Stomach (tissue), 9 donors: ENCODE data around the gene FHAD1. TPM values are rescaled to one million over a fixed set of nuclear protein-coding genes. Genes with fewer than 3 reads are reported as not detected.

ENCODE experiments used
- DNase-seq, 2 donors: peaks; one replicate each; pipeline versions ENCODE4 v3.0.0 to v3.0.0-alpha.2; 2013 to 2019
- H3K27ac ChIP-seq, 5 donors: fragments of 200-600 bp in 4 of 5; sonication (generic) in 4 of 5; one replicate each; pipeline ENCODE4 v1.5.1; 2013 to 2019; ENCODE audit warnings: mild to moderate bottlenecking in 1 of 5, moderate library complexity in 1 of 5
- H3K27me3 ChIP-seq, 3 donors: fragments of 200-600 bp; sonication (generic); one replicate each; pipeline ENCODE4 v1.5.1; 2017 to 2019; ENCODE audit warnings: mixed run types in 1 of 3
- H3K36me3 ChIP-seq, 4 donors: fragments of 200-600 bp; sonication (generic); 1 replicate in 3 of 4; 2 replicates in 1 of 4; pipeline ENCODE4 v1.5.1; 2016 to 2019
- H3K4me1 ChIP-seq, 4 donors: fragments of 200-600 bp; sonication (generic); one replicate each; pipeline ENCODE4 v1.5.1; 2016 to 2019
- H3K4me3 ChIP-seq, 4 donors: fragments of 200-600 bp; sonication (generic) in 3 of 4; one replicate each; pipeline ENCODE4 v1.5.1; 2016 to 2019; ENCODE audit warnings: mild to moderate bottlenecking in 1 of 4
- H3K9me3 ChIP-seq, 4 donors: fragments of 200-600 bp; sonication (generic); one replicate each; pipeline ENCODE4 v1.5.1; 2016 to 2019
- CTCF ChIP-seq, 7 experiments: fragments of 450-650 bp in 4 of 7; fragments of 200-600 bp in 3 of 7; sonication (generic) in 3 of 7; IDR thresholded peaks; one replicate each; pipeline ENCODE4 v1.5.1; 2016 to 2019; ENCODE audit warnings: antibody characterized with exemption in 7 of 7, control low read depth in 2 of 7, mild to moderate bottlenecking in 1 of 7
- EP300 ChIP-seq: sonication (generic); formaldehyde crosslinking; IDR thresholded peaks from one replicate; pipeline ENCODE4 v1.6.1; 2017; ENCODE audit warnings: antibody characterized with exemption
- POLR2A ChIP-seq, 4 donors: fragments of 450-650 bp; IDR thresholded peaks; one replicate each; pipeline ENCODE4 v1.6.1; 2016; ENCODE audit warnings: antibody characterized with exemption in 4 of 4, control low read depth in 2 of 4, mild to moderate bottlenecking in 1 of 4, moderate library complexity in 1 of 4
- POLR2AphosphoS5 ChIP-seq, 3 donors: sonication (generic); formaldehyde crosslinking; IDR thresholded peaks; one replicate each; pipeline ENCODE4 v1.6.1; 2016; ENCODE audit warnings: antibody characterized with exemption in 3 of 3
- WGBS, 5 donors: extraction: QIAGEN DNeasy Blood & Tissue Kit in 3 of 5; methylation state at CpG; one replicate each; pipeline versions ENCODE4 v1.1.5 to v1.1.7; 2013 to 2018; 5-methylcytosine and 5-hydroxymethylcytosine counted together
- intact Hi-C: fragments of 100-400 bp; cut with DNase I; formaldehyde crosslinking; loops from one replicate; pipeline ENCODE4 v1.15.1; 2023; ENCODE audit warnings: low total_unique reads
- polyA plus RNA-seq, 3 donors: library from polyadenylated mRNA; stranded (reverse); fragments of 200-250 nt; gene quantifications; one replicate each; pipeline ENCODE4 v1.2.3, GENCODE V29; 2013
- total RNA-seq, 5 donors: library from RNA; depleted of rRNA; stranded (reverse); fragments of >200 nt; gene quantifications; one replicate each; pipeline versions ENCODE4 v1.1.0 to v1.2.3, GENCODE V29; 2014 to 2016
- donor health status: healthy with polysubstance abuse.
- donor health status: Bipolar disorder and iron deficiency.
- donor health status: healthy.

FHAD1 gene
- total and polyA plus RNA-seq, 8 donors = 0.38 to 5.1 (median 1.4) TPM; not detected in 2

GRCh38 chr1:15330028-15330427, 83.0 kb downstream of the FHAD1 start:
- Histone ChIP-seq H3K9me3 (no peaks in the 10 kb centered on the region), H3K36me3 (no peaks in the 10 kb centered on the region), H3K27me3 (no peaks in the 10 kb centered on the region), H3K4me1 (peaks cover 27 to 42% (median 35%) of the 10 kb centered on the region in 4 donors), H3K4me3 (no peak overlapping the region), H3K27ac (no peak overlapping the region)
- intact Hi-C loops = no loop called here
- WGBS, 5 donors = 87 to 93% (median 88%) methylated on average over 8 of the region's 8 CpGs
- no peak for TF ChIP-seq POLR2A (IDR thresholded peaks at IDR 0.05)
- no peak for TF ChIP-seq CTCF (IDR thresholded peaks at IDR 0.05)
- TF ChIP-seq POLR2AphosphoS5 (IDR thresholded peaks at IDR 0.05) = no peak
- TF ChIP-seq EP300 = no peak
- DNase-seq = no peak

GRCh38 chr1:15331180-15331579, 84.2 kb downstream of the FHAD1 start:
- no peak for TF ChIP-seq POLR2A (IDR thresholded peaks at IDR 0.05)
- H3K36me3 ChIP-seq = no peaks in the 10 kb centered on the region
- intact Hi-C loops = no loop called here
- no peak for DNase-seq
- WGBS, 5 donors = 94 to 99% (median 97%) methylated on average over 5 of the region's 5 CpGs
- H3K9me3 ChIP-seq = no peaks in the 10 kb centered on the region
- no peaks in the 10 kb centered on the region for H3K27me3 ChIP-seq
- peaks cover 27 to 39% (median 33%) of the 10 kb centered on the region in 4 donors for H3K4me1 ChIP-seq
- H3K27ac ChIP-seq = no peak overlapping the region
- H3K4me3 ChIP-seq = no peak overlapping the region

- Histone ChIP-seq H3K36me3 (no peaks in the 10 kb centered on the region), H3K4me1 (peaks cover 24 to 38% (median 28%) of the 10 kb centered on the region in 4 donors), H3K27me3 (no peaks in the 10 kb centered on the region), H3K27ac (no peak overlapping the region), H3K9me3 (no peaks in the 10 kb centered on the region), H3K4me3 (no peak overlapping the region)
- TF ChIP-seq POLR2AphosphoS5 (IDR thresholded peaks at IDR 0.05) (no peak), POLR2A (IDR thresholded peaks at IDR 0.05) (no peak), CTCF (IDR thresholded peaks at IDR 0.05) (no peak), EP300 (no peak)
- no peak for DNase-seq
- WGBS, 5 donors = 36 to 64% (median 59%) methylated on average over 2 of the region's 2 CpGs
- intact Hi-C loops = no loop called here
These were observed 84.7 kb downstream of the FHAD1 start for GRCh38 chr1:15331734-15332133.

- no peak for TF ChIP-seq EP300
- TF ChIP-seq CTCF (IDR thresholded peaks at IDR 0.05) = no peak
- no peak for TF ChIP-seq POLR2A (IDR thresholded peaks at IDR 0.05)
- no peak for TF ChIP-seq POLR2AphosphoS5 (IDR thresholded peaks at IDR 0.05)
- H3K4me1 ChIP-seq = peaks cover 16 to 37% (median 27%) of the 10 kb centered on the region in 4 donors
- no peak for DNase-seq
- 52 to 70% (median 58%) methylated on average over 4 of the region's 4 CpGs for WGBS, 5 donors
- H3K27ac ChIP-seq = no peak overlapping the region
- H3K27me3 ChIP-seq = no peaks in the 10 kb centered on the region
- no peaks in the 10 kb centered on the region for H3K36me3 ChIP-seq
- no peaks in the 10 kb centered on the region for H3K9me3 ChIP-seq
- no peak overlapping the region for H3K4me3 ChIP-seq
- intact Hi-C loops = no loop called here
These were observed 85.5 kb downstream of the FHAD1 start for GRCh38 chr1:15332525-15332924.

- no peak overlapping the region for H3K4me3 ChIP-seq
- H3K36me3 ChIP-seq = no peaks in the 10 kb centered on the region
- WGBS, 5 donors = 87 to 94% (median 90%) methylated on average over 11 of the region's 11 CpGs
- no peaks in the 10 kb centered on the region for H3K27me3 ChIP-seq
- peaks cover 13 to 38% (median 28%) of the 10 kb centered on the region in 4 donors for H3K4me1 ChIP-seq
- no peak for DNase-seq
- no peak overlapping the region for H3K27ac ChIP-seq
- H3K9me3 ChIP-seq = no peaks in the 10 kb centered on the region
- no peak for TF ChIP-seq EP300
- no peak for TF ChIP-seq POLR2AphosphoS5 (IDR thresholded peaks at IDR 0.05)
- no peak for TF ChIP-seq POLR2A (IDR thresholded peaks at IDR 0.05)
- no peak for TF ChIP-seq CTCF (IDR thresholded peaks at IDR 0.05)
- intact Hi-C loops = no loop called here
These were observed 86.1 kb downstream of the FHAD1 start for GRCh38 chr1:15332952-15333715.
